ENCODE results near the gene PDE11A.

PDE11A gene

DNA sequence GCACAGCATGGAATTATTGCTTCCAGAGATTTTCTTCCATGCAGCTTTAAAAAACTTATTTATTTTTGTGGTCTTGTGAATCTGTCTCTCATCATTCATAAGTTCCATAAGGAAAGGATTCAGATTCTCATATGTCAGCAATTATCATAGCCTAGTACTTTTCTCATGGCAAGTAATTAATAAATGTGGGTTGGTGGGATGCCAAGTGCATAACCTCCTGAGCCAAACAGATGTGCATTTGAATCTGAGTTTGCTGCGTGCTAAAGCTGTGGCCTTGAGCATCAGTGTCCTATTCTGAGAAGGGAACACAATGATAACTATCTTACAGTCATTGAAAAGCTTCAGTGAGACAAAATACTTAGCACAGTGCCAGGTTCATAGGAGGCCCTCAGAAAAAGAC is 331.9 kb downstream of the PDE11A start:
- no peaks in the 10 kb centered on the region for H3K27me3 ChIP-seq (ENCODE audit: insufficient read depth, low read depth, severe bottlenecking)
- no peak for DNase-seq
- TF ChIP-seq, protein P1, sequence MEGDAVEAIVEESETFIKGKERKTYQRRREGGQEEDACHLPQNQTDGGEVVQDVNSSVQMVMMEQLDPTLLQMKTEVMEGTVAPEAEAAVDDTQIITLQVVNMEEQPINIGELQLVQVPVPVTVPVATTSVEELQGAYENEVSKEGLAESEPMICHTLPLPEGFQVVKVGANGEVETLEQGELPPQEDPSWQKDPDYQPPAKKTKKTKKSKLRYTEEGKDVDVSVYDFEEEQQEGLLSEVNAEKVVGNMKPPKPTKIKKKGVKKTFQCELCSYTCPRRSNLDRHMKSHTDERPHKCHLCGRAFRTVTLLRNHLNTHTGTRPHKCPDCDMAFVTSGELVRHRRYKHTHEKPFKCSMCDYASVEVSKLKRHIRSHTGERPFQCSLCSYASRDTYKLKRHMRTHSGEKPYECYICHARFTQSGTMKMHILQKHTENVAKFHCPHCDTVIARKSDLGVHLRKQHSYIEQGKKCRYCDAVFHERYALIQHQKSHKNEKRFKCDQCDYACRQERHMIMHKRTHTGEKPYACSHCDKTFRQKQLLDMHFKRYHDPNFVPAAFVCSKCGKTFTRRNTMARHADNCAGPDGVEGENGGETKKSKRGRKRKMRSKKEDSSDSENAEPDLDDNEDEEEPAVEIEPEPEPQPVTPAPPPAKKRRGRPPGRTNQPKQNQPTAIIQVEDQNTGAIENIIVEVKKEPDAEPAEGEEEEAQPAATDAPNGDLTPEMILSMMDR (IDR thresholded peaks at IDR 0.05; ENCODE audit: low read depth, low read length): no peak

DNA sequence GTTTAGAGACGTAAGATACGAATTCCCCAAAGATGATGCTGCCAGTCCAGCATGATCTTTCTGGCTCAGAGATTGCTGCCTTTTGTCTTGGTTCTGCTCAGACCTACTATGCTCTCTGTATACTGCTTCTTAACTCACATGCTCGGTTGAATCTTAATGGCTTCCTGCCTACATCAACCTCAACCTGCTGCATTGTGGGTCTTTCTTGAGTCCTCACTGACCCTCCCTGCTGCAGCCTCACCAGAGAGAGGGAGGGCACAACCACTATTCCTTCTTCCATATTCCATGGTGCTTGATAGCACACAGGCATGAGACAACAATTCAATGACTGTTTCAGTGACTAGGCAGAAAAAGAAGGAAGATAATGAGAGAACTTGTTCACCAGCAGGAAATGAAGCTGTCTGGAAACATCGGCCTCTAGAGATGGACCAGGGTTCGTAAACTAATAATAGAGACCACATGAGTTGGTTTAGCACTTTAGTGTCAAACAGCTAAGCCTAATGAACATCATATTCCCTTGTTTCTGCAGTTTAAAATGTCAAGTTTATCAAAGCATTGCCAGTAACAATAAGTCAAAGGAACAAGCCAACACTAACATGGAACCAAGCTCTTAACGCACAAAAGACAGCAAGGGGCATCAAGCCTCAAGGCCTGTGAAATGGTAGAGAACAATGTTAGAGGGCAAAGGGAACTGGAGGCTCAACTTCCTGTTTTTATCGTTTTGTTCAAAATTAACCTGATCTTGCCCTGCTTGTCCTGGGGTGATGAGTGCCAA is 333.9 kb downstream of the PDE11A start:
- no peaks in the 10 kb centered on the region for H3K27me3 ChIP-seq (ENCODE audit: insufficient read depth, low read depth, severe bottlenecking)
- no peak for DNase-seq
- no peak overlapping the region for H3K4me3 ChIP-seq (ENCODE audit: low read depth, low read length)
- H3K27ac ChIP-seq: no peak overlapping the region
- no peaks in the 10 kb centered on the region for H3K9me3 ChIP-seq (ENCODE audit: severe bottlenecking)
- H3K36me3 ChIP-seq: no peaks in the 10 kb centered on the region
- TF ChIP-seq, protein P1 (IDR thresholded peaks at IDR 0.05; ENCODE audit: low read depth, low read length): no peak

More for the DNA sequence above, 331.9 kb downstream of the PDE11A start:
- Histone ChIP-seq H3K36me3 (no peaks in the 10 kb centered on the region), H3K27ac (no peak overlapping the region), H3K4me3 (ENCODE audit: low read depth, low read length) (no peak overlapping the region), H3K9me3 (ENCODE audit: severe bottlenecking) (no peaks in the 10 kb centered on the region)

DNA sequence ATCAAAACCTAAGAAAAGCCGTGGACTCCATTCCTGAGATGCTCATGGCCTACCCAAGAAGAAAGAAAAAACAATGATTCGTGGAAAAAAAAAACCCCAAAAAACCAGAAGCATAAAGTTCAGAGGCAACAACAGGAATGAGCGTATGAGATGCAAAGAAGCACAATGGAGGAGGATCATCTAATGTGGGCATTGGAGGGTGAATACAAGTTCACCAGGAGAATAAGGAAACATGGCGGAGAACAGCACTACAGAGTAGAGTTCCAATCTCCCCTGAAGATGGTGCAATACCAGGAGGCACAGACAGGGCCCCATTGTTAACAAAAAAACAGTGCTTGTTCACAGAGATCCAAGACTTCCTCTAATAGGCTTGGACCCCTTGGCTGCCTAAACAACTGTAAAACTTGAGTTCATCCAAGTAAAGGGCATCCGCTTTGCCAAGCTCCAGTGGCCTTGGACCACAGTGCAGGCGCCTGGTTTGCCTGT is 337.2 kb downstream of the PDE11A start:
- TF ChIP-seq, protein P1 (IDR thresholded peaks at IDR 0.05; ENCODE audit: low read depth, low read length): no peak
- Histone ChIP-seq H3K27me3 (ENCODE audit: insufficient read depth, low read depth, severe bottlenecking) (no peaks in the 10 kb centered on the region), H3K36me3 (no peaks in the 10 kb centered on the region), H3K4me3 (ENCODE audit: low read depth, low read length) (no peak overlapping the region), H3K27ac (no peak overlapping the region), H3K9me3 (ENCODE audit: severe bottlenecking) (no peaks in the 10 kb centered on the region)
- DNase-seq: no peak

DNA sequence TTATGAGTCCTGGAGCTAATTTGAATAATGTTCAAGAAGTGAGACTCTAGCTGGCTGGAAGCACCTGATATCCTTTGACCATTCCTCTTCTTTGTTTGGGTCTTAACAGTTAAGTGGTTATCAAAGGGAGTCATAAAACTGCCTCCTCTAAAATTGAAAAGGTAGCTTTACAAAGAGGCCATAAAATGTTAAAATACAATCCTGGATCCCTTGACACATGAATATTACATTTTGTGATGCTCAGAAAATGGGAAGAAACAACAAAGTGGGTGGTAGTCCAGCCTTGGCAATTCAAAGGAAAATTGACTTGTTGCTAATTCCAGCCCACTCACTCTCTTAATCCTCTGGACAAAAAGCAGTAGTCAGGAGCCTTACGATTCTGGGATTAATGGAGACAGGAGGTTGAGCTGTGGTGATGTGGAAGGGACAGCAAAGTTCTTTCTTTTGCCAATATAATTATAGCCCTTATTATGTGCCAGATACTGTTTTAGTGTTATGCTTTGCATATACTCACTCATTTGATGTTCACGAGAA is 339.2 kb downstream of the PDE11A start:
- Histone ChIP-seq H3K27me3 (ENCODE audit: insufficient read depth, low read depth, severe bottlenecking) (no peaks in the 10 kb centered on the region), H3K9me3 (ENCODE audit: severe bottlenecking) (no peaks in the 10 kb centered on the region), H3K4me3 (ENCODE audit: low read depth, low read length) (no peak overlapping the region), H3K36me3 (no peaks in the 10 kb centered on the region), H3K27ac (no peak overlapping the region)
- DNase-seq: no peak
- TF ChIP-seq, protein P1 (IDR thresholded peaks at IDR 0.05; ENCODE audit: low read depth, low read length): no peak

DNA sequence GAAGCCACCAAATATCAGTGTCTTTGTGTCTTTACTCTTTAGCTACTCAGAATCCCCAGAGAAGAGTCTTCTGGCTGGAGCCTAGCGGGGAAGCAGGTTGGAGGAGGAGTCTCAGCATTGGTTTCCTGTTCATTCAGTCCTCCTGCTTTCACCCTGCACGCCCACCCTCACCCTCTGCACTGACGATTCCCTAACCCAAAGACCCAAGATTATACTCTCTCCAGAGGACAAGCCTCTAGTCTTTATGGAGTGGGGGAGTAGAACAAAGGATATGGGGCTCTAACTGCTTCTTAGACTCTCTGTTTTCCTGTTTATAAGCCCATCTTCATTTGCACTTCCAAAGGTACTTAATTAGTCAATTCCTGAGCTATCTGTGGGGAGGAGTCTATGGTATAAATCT is 341.2 kb downstream of the PDE11A start:
- Histone ChIP-seq H3K36me3 (no peaks in the 10 kb centered on the region), H3K4me3 (ENCODE audit: low read depth, low read length) (no peak overlapping the region), H3K27ac (no peak overlapping the region), H3K9me3 (ENCODE audit: severe bottlenecking) (no peaks in the 10 kb centered on the region), H3K27me3 (ENCODE audit: insufficient read depth, low read depth, severe bottlenecking) (no peaks in the 10 kb centered on the region)
- no peak for DNase-seq
- TF ChIP-seq, protein P1 (IDR thresholded peaks at IDR 0.05; ENCODE audit: low read depth, low read length): no peak

Data from WERI-Rb-1 (cell line).